Measurements from ENCODE around the gene RNU6-9.

DNA sequence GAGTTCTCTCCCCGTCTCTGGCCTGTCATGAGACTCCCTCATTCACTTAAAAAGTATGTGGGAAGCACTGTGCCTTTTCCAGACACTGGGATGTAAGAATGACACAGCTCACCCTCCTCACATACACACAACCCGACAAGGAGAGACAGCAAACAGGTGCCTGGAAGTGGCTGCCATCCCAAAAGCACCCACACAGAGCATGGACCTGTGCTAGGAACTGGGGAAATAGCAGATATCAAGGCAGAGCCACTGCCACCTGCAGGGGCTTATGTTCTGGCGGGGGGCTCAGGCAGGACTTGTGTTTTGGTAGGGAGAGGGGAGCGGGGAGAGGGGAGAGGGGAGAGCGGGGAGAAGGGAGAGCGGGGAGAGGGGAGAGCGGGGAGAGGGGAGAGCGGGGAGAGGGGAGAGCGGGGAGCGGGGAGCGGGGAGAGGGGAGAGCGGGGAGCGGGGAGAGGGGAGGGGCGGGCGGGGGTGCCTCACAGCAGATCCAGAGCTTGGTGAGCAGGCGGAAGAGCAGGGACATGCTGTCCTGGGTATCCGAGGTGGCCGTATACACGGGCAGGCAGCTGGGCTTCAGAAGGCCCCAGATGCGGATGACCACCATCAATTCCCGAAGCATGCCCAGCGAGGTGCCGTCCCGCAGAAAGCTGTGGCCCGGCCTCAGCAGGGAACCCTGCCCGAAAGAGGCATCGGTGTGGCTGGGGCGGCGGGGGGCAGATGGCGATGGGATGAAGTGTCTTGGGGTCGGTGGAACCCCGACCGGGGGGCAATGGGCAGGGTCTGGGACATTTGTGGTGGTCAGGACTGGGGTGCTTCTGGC, 21.6 kb upstream of the RNU6-9 start:
- TF ChIP-seq, protein P1, sequence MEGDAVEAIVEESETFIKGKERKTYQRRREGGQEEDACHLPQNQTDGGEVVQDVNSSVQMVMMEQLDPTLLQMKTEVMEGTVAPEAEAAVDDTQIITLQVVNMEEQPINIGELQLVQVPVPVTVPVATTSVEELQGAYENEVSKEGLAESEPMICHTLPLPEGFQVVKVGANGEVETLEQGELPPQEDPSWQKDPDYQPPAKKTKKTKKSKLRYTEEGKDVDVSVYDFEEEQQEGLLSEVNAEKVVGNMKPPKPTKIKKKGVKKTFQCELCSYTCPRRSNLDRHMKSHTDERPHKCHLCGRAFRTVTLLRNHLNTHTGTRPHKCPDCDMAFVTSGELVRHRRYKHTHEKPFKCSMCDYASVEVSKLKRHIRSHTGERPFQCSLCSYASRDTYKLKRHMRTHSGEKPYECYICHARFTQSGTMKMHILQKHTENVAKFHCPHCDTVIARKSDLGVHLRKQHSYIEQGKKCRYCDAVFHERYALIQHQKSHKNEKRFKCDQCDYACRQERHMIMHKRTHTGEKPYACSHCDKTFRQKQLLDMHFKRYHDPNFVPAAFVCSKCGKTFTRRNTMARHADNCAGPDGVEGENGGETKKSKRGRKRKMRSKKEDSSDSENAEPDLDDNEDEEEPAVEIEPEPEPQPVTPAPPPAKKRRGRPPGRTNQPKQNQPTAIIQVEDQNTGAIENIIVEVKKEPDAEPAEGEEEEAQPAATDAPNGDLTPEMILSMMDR (IDR thresholded peaks at IDR 0.05): no peak
- TF ChIP-seq POLR2A (IDR thresholded peaks at IDR 0.05): no peak

Data from uterus (tissue), 2 donors.